SIG-M5 treated with dmso at 0.1 percent for 504 hours (cell line): ENCODE measurements around the gene GEMIN5.

ENCODE experiments used
- DNase-seq: peaks from one replicate; lab custom pipeline; 2025; ENCODE audit not compliant: unreplicated experiment; lab: John Stamatoyannopoulos, UW

Gene GEMIN5

GRCh38 chr5:154895606-154896561 is 42.1 kb downstream of the GEMIN5 start:
- no peak for DNase-seq

DNA sequence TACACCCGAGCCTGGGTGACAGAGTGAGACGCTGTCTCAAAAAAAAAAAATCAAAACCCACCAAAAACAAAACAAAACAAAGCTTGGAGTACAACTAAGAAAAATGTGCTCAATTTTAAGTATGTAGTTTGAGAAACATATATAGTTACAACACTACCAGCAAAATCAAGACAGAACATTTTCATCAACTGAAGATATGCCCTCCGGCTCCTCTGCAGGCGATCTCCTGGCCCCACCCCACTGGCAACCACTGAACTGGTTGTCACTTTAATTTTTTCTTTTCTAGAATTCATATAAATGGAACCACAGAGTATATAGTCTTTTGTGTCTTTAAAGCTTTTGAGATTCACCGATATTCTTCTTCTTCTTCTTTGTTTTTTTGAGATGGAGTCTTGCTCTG is 44.6 kb downstream of the GEMIN5 start:
- no peak for DNase-seq

- DNase-seq = no peak
Observed at GRCh38 chr5:154892369-154892771, 45.6 kb downstream of the GEMIN5 start.

DNA sequence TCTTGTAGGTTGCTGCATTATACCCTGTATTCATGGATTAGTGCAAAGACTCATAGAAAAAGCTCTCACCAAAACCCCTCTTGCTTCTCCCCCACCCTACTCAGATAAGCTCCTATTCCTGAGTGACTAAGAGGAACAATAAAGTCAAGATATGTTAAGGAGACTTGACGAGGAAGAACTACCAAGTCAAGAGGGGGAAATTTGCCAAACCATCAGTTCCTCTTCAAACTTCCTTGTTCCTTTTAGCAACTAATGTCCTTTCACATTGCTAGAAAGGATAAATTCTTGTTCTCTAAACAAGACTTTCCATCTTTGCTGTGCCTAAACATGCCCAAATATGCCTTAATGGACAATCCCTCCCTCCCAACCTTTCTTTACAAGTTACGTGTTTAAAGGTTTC is 52.6 kb downstream of the GEMIN5 start:
- DNase-seq = peak; percentile 37

DNA sequence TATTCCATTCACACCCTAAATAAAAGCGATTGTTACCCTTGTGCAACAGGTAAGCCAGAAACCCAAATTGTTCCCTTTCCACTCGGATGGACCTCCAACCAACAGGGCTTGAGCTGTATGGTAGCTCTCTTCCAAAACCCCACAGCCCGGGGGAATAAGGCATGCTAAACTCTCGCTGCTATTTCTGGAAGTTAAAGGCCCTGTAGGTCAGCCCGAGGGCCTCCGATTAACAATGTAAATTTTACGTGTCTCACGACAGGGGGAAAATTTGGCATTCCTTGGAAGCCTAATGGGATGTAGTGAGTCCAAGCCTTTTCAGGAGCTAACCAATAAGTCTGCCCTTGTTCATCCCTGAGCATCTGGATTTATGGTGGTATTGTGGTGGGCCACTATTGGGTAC is 53.6 kb downstream of the GEMIN5 start:
- no peak for DNase-seq

DNA sequence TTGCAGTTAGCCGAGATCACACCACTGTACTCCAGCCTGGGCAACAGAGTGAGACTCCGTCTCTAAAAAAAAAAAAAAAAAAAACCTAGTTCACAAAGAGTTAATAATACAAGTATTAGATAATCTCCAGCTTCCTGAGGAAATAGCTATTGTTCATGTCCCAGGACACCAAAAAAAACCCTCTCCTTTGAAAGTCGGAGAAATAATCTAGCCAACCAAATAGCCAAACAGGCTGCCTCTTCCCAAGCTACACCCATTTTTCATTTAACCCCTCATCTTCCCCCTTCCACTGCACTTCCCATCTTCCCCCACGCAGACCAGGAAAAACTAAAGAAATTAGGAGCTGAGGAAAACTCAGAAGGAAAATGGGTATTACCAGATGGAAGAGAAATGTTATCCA is 56.0 kb downstream of the GEMIN5 start:
- no peak for DNase-seq

GRCh38 chr5:154878642-154879335 is 59.2 kb downstream of the GEMIN5 start:
- no peak for DNase-seq

- no peak for DNase-seq
Observed at GRCh38 chr5:154873791-154874331, 64.2 kb downstream of the GEMIN5 start.

GRCh38 chr5:154871734-154872133 is 66.3 kb downstream of the GEMIN5 start:
- DNase-seq = no peak

- peak; percentile 6 for DNase-seq
Observed at GRCh38 chr5:154868702-154869101, 69.3 kb downstream of the GEMIN5 start.

DNA sequence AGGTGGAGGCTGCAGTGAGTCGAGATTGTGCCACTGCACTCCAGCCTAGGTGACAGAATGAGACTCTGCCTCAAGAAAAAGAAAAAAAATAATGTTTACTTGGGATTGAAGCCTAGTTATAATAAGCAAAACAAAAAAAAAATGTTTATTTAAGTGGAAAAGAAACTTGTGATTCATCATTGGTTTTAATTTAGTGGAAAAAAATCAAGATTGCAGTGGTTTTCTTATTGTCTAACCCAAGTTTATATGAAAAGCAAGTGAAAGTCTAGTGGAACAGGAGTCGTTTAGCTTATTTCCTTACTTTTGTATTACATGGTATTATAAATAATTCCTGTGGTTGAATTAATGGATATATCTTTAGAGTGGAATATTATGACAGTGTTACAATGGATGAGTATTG is 71.2 kb downstream of the GEMIN5 start:
- no peak for DNase-seq

- DNase-seq = no peak
Observed at GRCh38 chr5:154865466-154866184, 72.4 kb downstream of the GEMIN5 start.

DNA sequence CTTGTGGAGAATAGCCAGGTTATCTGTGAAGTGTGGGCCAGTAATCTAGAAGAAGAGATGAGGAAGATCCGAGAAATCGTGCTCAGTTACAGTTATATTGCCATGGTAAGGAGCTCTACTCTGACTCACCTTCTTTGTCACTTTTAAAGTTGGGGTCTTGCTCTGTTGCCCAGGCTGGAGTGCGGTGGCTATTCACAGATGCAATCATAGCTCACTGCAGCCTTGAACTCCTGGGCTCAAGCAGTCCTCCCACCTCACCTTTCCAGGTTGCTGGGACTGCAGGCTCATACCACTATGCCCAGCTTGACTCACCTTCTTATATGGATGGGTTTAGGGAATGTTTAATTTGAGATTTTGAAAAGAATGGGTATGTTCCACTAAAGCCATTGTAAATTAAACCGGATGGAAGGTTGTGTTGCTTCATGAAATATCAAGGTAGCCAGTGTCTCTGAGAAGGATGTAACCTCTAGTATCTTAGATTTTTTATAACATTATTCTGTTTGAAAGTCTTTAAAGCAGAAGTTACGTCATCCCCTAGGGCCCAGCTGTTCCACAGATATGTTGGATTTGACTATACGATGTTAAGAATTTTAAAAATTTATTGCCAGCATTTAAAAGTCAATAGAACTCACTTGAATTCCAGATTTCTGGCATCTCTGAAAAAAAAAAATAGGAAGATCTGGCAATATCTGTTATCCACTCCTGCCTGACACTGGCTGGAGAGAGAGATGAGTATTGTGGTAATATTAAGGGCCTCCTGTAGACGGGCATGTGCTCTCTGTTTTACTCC is 74.5 kb downstream of the GEMIN5 start:
- peak; percentile 9 for DNase-seq

DNA sequence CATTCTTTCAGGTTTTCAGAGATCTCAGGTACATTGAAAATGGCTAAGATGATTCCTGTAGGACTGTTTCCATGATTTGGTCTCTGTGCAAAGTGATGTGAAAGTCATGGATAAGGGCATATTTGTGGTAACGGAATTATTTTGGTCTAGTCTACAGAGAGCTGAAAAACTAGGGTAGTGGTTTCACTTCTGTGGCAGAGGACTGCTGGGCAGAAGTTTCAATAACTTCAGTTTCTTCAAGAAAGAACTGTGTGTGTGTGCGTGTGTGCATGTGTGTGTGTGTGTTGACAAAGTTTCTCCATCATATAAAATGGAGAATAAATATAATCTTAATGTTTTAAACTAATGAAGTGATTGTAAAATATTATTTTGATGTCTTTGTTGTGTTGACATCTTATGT is 75.2 kb downstream of the GEMIN5 start:
- peak; percentile 72 for DNase-seq

- no peak for DNase-seq
Observed at GRCh38 chr5:154861946-154862345, 76.1 kb downstream of the GEMIN5 start.

GRCh38 chr5:154860765-154861164 is 77.2 kb downstream of the GEMIN5 start:
- peak; percentile 68 for DNase-seq

- DNase-seq = peak; percentile 84
Observed at GRCh38 chr5:154860123-154860522, 77.9 kb downstream of the GEMIN5 start.

- DNase-seq = peak; percentile 94
Observed at GRCh38 chr5:154858972-154859871, 78.8 kb downstream of the GEMIN5 start.

DNA sequence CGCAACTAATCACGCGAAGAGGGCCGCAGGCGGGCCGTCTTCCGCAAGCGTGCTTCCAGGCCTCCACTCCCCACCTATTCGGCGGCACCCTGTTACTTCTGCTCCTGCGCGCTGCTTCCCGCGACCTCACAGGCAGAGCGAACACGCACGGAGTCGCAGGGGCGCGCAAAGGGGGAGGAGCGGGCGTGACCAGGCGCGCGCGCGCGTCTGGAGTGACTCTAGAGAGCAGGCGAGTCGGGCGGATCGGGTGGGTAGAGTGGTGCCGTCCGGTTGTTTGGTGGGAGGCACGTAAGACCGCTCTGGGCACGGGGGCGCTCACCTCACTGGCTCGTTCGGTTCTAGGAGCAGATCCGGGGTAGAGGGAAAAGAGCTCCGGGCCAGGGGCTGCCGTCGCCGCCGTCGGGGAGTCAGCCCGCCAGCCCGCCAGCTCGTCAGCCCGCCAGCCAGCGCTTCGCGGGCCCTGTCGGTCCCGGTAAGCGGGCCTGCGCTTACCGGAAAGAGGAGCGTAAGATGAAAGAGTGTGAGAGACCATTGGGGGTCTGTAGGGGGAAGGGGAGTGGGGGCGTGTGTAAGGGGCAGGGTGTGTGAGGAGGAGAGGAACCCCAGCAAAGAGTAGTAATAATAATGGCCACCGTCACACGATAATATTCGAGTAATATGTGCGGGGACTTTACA is 79.6 kb downstream of the GEMIN5 start, which contains the start of gene CNOT8:
CNOT8 (plus strand) TSS at position 331 of the 675 bp plus-strand sequence. CDS start 4,652 bp downstream, outside the sequence.
- peak; percentile 98 for DNase-seq
